Lower lobe of right lung (tissue), 2 donors: Measurements from ENCODE around the gene LSM10. TPM values are rescaled to one million over a fixed set of nuclear protein-coding genes. Genes with fewer than 3 reads are reported as not detected.
A peak's percentile ranks its signal among the peaks of the same experiment; 100 is the strongest.

ENCODE experiments used
- ATAC-seq, 2 donors: fragments of 200-7000 bp; cut with Tn5 transposase; one replicate each; pipeline ENCODE4 v1.9.1; 2020 to 2022; ENCODE audit warnings: mild to moderate bottlenecking in 2 of 2, moderate library complexity in 2 of 2
- DNase-seq: peaks from one replicate; pipeline ENCODE4 v3.0.0-alpha.2; 2020
- H3K27ac ChIP-seq: fragments of 200-600 bp; one replicate; pipeline ENCODE4 v1.8.0; 2022
- H3K27me3 ChIP-seq: fragments of 200-600 bp; one replicate; pipeline ENCODE4 v1.8.0; 2022; ENCODE audit warnings: low read depth
- H3K36me3 ChIP-seq: fragments of 200-600 bp; one replicate; pipeline ENCODE4 v1.8.0; 2022; ENCODE audit warnings: mild to moderate bottlenecking
- H3K4me1 ChIP-seq: fragments of 200-600 bp; one replicate; pipeline ENCODE4 v1.8.0; 2022
- H3K4me3 ChIP-seq: fragments of 200-600 bp; one replicate; pipeline ENCODE4 v1.8.0; 2022; ENCODE audit warnings: mild to moderate bottlenecking
- H3K9me3 ChIP-seq: fragments of 200-600 bp; one replicate; pipeline ENCODE4 v1.8.0; 2022
- intact Hi-C: fragments of 100-400 bp; cut with DNase I; formaldehyde crosslinking; loops from one replicate; pipeline ENCODE4 v1.11.0; 2022
- total RNA-seq: library from RNA; stranded (reverse); fragmentation: NEBNext Ultra II Directional; extraction: Animal tissue kit (Norgen Biotek cat#: 25700); gene quantifications from one replicate; pipeline ENCODE4 v1.2.1, GENCODE V29; 2021
- TF ChIP-seq, protein P1 (sequence below): fragments of 200-600 bp; IDR thresholded peaks from one replicate; pipeline ENCODE4 v1.8.0; 2022; ENCODE audit warnings: antibody characterized with exemption, mild to moderate bottlenecking
- donor health status: DM: no; HTN: yes; CAD: no; lungs with severe emphysema.

LSM10 gene
- total RNA-seq, 1 donor from 2014 or later, result 44.5 TPM

DNA sequence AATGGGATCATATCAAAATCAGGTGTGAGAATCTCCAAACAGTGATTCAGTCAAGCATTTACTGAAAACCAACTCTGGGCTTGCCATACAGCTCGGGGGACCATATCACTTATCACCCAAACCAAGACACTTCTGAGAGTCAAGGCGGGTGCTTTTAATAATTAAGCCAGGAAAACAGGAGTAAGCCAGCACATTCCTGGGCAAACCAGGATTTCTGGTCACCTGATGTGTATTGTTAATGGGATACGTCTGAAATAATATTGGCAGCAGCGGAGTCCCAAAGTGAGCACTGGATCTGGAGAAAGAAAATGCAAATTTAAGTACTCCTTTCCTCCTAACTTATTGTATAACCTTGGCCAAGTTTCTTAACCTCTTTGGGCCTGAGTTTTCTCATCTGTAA lies 34.9 kb upstream of the LSM10 start:
- DNase-seq (no peak), ATAC-seq (peak; percentile 13 to 47)
- no peak overlapping the region for H3K27ac ChIP-seq
- intact Hi-C loops, result no loop called here
- no peaks in the 10 kb centered on the region for H3K27me3 ChIP-seq
- H3K9me3 ChIP-seq, result no peaks in the 10 kb centered on the region
- peaks cover 18% of the 10 kb centered on the region for H3K36me3 ChIP-seq
- TF ChIP-seq, protein P1, sequence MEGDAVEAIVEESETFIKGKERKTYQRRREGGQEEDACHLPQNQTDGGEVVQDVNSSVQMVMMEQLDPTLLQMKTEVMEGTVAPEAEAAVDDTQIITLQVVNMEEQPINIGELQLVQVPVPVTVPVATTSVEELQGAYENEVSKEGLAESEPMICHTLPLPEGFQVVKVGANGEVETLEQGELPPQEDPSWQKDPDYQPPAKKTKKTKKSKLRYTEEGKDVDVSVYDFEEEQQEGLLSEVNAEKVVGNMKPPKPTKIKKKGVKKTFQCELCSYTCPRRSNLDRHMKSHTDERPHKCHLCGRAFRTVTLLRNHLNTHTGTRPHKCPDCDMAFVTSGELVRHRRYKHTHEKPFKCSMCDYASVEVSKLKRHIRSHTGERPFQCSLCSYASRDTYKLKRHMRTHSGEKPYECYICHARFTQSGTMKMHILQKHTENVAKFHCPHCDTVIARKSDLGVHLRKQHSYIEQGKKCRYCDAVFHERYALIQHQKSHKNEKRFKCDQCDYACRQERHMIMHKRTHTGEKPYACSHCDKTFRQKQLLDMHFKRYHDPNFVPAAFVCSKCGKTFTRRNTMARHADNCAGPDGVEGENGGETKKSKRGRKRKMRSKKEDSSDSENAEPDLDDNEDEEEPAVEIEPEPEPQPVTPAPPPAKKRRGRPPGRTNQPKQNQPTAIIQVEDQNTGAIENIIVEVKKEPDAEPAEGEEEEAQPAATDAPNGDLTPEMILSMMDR, result no peak
- no peaks in the 10 kb centered on the region for H3K4me1 ChIP-seq
- no peak overlapping the region for H3K4me3 ChIP-seq

DNA sequence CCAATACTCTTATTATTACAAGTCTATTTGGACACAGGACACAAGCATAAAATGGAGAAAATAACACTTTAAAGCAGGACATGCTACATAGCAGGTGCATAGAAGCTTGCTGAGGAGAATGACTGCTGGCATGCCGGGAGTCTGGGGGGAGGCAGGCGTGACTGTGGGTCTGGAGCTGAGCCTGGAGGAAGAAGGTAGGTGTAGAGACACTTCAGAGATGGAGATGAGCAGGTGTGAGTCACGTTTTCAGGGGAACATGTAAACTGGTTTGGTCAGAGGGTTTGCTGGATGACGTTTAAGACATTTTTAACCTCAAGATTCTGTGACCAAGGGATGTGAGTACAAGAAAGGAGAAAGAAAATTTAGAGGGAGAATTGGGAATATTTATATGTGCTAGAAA lies 28.1 kb upstream of the LSM10 start:
- H3K9me3 ChIP-seq, result no peaks in the 10 kb centered on the region
- intact Hi-C loops, result no loop called here
- no peaks in the 10 kb centered on the region for H3K27me3 ChIP-seq
- peaks cover under 1% of the 10 kb centered on the region for H3K4me1 ChIP-seq
- TF ChIP-seq, protein P1, result no peak
- H3K36me3 ChIP-seq, result peaks cover 34% of the 10 kb centered on the region
- ATAC-seq, result no peak
- no peak for DNase-seq
- H3K27ac ChIP-seq, result no peak overlapping the region
- H3K4me3 ChIP-seq, result no peak overlapping the region

DNA sequence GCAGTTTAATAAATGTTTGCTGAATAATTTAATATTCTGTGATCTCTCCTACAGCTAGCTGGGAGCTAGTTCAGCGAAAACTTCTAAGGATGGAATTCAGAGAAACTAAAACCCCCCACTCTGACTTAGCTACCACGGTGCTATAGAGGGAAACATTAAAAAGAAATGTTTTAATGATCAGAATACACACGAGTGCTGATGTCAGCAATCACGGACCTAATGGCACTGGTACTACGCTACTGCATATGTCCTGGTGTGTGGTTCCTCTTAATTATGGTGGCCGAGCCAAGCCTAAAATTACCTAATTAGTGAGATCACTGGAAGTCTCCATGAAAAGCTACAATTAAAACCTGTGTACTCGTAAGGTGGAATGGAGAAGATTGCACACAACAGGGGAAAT lies 23.9 kb upstream of the LSM10 start:
- peaks cover 50% of the 10 kb centered on the region for H3K36me3 ChIP-seq
- H3K27ac ChIP-seq, result peak overlapping the region; percentile 28
- no peak overlapping the region for H3K4me3 ChIP-seq
- intact Hi-C loops, result loop anchor here (5.0 kb wide), 1 partner anchor 79 kb away; no protein-coding TSS in a partner anchor
- no peaks in the 10 kb centered on the region for H3K9me3 ChIP-seq
- DNase-seq (no peak), ATAC-seq (no peak)
- TF ChIP-seq, protein P1, result no peak
- no peaks in the 10 kb centered on the region for H3K27me3 ChIP-seq
- peaks cover 5% of the 10 kb centered on the region for H3K4me1 ChIP-seq

DNA sequence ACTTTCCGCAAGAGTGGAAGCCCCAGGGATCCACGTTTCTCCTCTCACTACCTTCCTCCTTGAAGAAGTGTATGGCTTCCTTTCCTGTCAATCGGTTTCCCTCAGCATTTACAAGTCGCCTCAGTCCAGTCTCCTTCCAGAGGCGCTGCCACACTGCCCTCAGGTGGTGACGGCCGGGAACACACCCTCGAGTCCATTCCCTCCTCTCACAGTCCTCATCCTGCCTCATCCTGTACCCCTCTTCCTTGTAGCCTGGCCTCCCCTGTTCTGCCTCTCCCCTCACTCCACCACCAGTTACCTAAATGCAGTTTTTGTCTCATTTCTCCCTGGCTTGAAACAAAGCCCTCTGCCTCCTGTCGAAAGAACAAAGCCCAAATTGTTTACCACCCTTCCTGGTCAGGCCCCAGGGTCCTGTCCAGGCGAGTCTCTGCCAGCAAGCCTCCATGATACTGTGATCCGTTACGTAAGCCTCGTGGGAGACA lies 23.2 kb upstream of the LSM10 start:
- DNase-seq, result peak; percentile 89
- peak; percentile 97 for ATAC-seq
- TF ChIP-seq, protein P1, result peak; percentile 95
- peaks cover 5% of the 10 kb centered on the region for H3K4me1 ChIP-seq
- no peaks in the 10 kb centered on the region for H3K27me3 ChIP-seq
- H3K27ac ChIP-seq, result peak overlapping the region; percentile 28
- H3K4me3 ChIP-seq, result no peak overlapping the region
- H3K36me3 ChIP-seq, result peaks cover 54% of the 10 kb centered on the region
- intact Hi-C loops, result loop anchor here (5.0 kb wide), 1 partner anchor 79 kb away; no protein-coding TSS in a partner anchor
- H3K9me3 ChIP-seq, result no peaks in the 10 kb centered on the region

DNA sequence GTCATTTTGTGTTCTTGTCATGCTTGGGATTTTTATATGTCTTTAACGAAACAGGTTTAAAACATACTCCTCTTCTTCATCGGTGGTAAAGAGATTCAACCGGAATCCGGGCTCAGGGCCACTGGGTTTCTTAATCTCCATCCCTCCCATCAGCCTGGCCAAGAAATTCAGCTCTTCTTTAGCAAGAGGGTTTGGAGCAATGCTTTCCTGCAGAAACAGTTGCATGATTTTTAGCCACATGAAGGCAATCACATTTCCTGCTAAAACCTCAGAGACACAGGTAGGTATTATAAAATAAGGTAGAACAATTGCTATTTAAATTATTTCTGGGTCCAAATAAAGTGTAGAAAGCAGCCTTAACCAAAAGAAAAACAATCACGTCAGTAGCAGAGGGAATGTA lies 22.7 kb upstream of the LSM10 start:
- H3K4me3 ChIP-seq, result no peak overlapping the region
- no peaks in the 10 kb centered on the region for H3K27me3 ChIP-seq
- intact Hi-C loops, result loop anchor here (5.0 kb wide), 1 partner anchor 78 kb away; no protein-coding TSS in a partner anchor
- TF ChIP-seq, protein P1, result no peak
- DNase-seq (no peak), ATAC-seq (no peak)
- H3K4me1 ChIP-seq, result peaks cover 5% of the 10 kb centered on the region
- peaks cover 51% of the 10 kb centered on the region for H3K36me3 ChIP-seq
- H3K9me3 ChIP-seq, result no peaks in the 10 kb centered on the region
- H3K27ac ChIP-seq, result no peak overlapping the region
